Central memory CD4-positive, alpha-beta T cell (primary cell): ENCODE results near the gene CELF2.
A peak's percentile ranks its signal among the peaks of the same experiment; 100 is the strongest.

Experiments used
- DNase-seq: peaks from one replicate; pipeline ENCODE4 v3.0.0; 2022

The CELF2 gene

DNA sequence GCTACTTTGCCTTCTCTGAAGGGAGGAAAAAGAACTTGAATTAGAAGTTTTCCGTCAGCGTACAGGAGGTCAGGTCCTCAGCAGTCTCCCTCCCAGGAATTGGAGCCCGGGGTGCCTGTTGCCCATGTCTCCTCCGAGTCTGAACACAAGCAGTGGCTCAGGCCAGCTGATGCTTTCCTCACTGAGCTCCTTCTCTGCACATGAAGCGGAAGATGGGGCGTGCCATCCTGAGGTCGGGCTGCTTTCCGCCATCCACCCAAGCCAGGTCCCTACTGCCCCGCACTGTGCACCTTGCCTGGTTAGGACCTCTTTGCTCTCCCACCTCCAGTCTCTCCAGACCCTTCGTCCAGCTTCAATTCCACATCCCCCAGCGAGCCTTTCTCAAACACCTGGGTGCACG, 237.5 kb downstream of the CELF2 start:
- no peak for DNase-seq

DNA sequence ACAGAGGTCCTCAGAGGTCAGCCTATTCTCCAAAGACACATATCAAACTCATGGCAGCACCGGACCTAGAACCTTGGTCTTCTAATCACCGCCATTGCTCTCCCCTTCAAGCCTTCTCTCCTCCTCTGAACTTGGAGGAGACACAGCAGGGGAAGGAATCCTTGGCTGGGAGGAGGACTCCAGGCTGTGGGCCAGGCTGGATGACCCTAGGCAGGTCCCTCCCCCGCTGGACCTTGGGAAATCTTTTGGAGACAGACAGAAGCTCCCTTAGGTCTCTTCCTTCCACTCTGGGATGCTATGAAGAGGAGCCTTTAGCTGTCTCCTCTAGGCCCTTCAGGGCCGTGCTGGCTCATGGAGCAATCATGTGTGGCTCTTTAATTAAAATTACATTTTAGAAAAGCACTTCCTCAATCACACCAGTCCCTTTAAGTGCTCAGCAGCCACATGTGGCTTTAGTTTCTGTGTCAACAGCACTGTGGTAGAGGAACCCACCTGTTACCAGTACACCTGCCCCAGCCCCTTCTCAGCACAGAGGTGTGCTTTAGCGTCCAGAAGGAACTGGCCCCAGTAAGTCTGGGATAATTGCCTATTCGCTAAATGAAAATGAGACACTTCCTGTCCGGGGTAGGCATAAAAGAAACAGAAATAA, 238.2 kb downstream of the CELF2 start:
- DNase-seq: no peak

DNA sequence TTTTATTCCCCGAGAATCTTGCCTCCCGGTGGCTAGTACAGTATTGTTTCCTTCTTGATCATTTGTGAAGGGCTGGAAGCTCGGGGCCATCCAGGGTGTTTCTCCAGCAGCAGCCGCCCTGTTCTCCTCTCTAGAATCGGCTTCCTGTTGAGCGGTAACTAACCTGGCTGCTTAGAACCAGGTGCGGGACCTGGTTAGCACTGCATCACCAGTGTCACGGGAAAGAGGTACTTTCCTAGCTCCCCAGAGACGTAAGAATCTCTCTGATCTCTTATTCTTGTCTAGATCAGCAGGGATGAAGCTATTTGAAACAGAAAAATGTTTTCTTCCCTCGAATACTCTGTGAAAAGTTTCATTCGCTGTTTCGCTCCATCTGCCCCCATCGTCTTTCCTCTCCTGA, 239.2 kb downstream of the CELF2 start:
- peak; percentile 43 for DNase-seq

DNA sequence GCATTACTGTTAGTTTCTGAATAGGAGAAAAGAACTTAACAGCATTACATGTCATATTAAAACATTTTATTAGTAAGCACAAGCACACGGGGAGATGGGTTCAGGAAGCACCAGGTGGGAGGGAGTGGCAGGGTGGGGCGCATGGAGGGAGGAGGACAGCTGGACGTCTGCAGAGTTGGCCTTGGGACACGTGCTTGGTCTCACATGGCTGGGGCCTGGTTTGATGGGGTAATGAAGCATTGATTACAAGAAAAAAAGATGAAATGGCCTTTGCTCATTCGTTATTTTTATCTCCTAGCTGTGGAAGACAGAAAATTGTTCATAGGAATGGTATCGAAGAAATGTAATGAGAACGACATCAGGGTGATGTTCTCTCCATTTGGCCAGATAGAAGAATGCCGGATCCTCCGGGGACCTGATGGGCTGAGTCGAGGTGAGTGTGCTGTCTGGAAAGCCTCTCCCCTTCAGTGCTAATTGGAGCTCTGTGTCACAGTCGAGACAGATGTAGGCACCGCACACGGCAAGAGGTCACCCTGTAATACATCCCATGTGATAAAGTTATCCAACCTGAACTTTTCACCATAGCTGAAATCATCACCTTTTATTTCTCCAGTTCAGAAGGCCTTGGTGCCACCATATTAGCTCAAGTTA, 239.9 kb downstream of the CELF2 start:
- no peak for DNase-seq

DNA sequence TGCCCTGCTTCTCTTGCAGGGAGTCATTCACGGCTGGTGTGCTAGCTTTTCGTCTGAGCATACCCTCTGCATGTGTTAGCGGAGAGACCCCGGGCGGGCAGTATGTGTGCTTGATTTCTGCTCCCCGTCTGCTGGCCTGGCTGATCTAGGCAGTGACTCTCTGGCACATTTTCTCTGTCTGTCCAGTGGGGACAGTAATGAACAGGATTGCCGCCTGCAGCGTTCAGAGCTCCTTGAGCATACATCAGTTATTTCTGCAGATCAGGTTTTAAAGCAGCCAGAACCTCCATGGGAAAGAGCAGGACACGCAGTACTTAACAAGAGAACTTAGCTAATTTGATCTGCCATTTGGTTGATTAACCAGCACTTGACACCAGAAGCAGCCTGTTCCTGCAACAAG, 242.5 kb downstream of the CELF2 start:
- DNase-seq: no peak

GRCh38 chr10:11261143-11261542, 243.5 kb downstream of the CELF2 start:
- DNase-seq: no peak

- DNase-seq: no peak
Observed at GRCh38 chr10:11261687-11262493, 244.2 kb downstream of the CELF2 start.

GRCh38 chr10:11262494-11263345, 245.0 kb downstream of the CELF2 start:
- no peak for DNase-seq

GRCh38 chr10:11263767-11264166, 246.1 kb downstream of the CELF2 start:
- DNase-seq: no peak

DNA sequence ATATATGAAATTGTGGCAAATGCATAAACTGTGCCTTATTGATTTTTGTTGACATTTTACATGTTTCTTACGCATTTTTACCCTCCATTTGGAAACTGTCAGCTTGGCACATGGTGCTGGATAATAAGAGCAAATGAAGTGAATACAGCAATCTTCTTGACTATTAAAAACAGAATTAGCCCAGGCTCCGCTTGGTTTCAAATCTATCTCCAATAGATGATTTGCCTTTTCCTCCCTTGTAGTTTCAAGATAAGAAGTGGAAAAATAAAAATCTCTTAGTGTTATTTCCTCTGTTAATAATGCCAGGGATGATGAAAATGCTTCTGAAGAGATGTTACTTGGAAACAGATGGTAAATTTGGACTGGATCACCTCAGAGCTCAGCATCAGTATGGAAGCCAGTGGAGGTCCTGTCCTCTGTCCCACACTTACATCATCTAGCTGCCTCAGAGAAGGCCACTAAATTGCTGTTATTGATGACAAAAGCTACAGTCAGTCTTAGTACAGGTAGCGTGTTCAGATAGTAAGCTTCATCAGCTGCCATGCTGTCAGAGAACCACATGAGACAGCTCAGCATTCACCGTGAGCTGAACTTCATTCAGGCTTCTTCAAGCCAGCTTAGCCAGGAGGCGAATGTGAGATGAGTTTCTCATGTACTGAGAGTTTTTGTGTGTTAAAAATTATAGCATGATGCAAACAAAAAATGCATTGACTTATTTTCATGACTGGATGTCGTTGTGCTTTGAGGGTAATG, 246.8 kb downstream of the CELF2 start:
- no peak for DNase-seq

DNA sequence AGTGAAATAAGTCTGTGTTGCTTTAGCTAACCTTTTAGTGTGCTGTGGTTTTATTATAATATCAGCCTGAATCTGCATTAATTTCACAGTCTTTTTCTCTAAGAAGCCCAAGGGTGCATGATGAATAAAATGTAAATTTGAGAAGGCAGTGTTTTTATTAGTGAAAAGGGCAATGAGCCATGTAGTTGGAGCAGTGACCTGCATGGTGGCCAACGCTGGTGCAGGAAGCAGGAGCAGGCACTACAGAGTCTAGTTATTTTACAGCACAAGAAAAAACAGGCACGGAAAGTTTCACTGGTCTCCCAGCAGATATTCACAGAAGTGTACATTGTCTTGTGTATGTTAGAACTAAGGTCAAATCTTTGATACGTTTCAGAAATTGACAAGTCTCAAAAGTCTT, 247.8 kb downstream of the CELF2 start:
- no peak for DNase-seq

DNA sequence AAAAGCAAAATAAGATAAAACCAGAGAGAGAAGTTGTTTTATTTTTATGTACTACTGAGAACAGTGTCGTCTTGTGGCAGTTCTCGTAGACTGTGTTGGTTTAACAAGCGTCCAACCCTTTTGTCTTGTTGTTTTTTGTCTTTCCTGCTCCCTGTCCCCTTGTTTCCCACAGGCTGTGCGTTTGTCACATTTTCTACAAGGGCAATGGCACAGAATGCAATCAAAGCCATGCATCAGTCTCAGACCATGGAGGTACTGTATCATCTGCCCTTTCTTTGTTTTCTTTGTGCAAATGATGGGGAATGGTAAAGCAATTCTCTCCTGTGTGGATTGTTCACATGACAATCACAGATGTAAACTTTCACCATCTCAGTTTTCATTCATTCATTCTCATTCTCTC, 248.8 kb downstream of the CELF2 start:
- DNase-seq: no peak

- DNase-seq: peak; percentile 48
Observed at GRCh38 chr10:11270135-11270857, 252.6 kb downstream of the CELF2 start.

DNA sequence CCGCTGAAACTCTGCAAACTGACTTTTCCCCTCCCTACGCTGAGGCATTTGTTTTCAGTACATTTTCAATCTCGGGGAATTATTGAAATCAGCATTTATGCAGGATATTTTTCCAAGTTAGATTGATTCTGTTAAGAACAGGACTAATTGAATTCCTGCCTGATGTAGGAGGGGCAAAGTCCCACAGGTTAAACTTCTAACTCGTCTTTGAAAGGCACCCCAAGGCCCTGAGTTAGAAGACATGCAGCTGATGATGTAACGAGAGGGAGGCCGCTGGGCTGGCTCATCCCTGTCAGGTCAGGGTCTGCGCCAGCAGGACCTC, 253.1 kb downstream of the CELF2 start:
- no peak for DNase-seq

- no peak for DNase-seq
Observed at GRCh38 chr10:11272915-11273389, 255.3 kb downstream of the CELF2 start.

DNA sequence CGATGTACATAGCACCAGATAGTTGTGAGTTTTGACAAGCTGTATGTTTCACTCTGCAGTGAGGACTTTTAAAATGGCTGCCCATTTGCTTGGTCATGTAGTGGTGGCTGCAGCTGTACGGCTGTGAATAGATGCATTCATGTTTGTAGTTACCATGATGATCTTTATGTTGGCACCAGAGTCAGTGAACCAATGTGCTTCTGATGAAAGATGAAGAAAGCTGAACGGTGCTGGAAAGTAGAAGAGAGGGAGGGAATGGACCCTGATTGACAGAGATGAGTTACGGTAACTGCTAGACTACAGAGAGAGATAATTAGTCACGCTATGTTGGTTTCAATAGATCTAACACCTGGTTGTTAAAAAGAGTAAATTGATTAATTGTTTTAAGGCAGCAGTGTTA, 256.8 kb downstream of the CELF2 start:
- no peak for DNase-seq

- no peak for DNase-seq
Observed at GRCh38 chr10:11275651-11276050, 258.0 kb downstream of the CELF2 start.

DNA sequence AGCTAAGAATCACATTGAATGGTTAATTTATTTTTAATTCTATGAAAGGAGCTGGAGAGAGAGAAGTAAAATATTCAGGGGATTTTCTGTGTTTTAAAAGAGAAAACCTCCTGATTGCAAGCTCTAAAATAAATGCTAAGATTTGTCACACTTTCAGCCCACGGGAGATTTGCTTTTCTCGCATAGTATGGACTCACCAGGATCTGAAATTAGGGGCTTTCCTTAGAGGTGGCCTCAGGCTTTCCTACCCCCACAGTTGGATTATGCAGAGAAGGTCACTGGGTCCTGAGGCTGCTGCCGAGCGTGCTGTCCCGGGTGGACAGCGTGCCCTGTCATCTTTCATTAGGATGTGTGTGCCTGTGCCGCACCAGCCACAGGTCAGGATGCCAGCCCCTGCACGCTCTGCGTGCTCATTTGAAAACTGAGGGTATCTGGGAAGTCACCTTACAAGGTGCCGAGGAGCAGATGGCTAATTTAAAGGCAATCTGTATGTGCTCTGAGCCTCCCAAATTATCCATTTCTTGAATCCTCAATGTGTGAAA, 258.8 kb downstream of the CELF2 start:
- DNase-seq: no peak

DNA sequence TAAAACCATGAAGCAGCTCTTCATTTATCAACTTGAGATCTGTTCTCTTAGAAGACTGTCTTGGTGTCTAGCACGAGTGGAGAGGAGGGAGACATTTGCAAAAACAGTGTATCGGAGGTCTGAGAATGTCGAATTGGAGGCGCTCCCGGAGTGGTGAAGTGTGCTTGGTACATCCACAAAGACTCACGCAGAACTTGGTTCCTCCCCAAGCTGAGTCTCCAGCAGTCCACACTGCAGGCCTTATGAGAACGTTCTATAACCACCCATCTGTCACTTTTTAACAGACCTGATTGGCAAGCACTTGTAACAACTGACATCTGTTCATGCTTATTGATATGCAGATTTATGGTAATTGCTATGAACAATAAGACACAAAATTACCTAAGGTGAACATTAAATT, 261.6 kb downstream of the CELF2 start:
- no peak for DNase-seq

DNA sequence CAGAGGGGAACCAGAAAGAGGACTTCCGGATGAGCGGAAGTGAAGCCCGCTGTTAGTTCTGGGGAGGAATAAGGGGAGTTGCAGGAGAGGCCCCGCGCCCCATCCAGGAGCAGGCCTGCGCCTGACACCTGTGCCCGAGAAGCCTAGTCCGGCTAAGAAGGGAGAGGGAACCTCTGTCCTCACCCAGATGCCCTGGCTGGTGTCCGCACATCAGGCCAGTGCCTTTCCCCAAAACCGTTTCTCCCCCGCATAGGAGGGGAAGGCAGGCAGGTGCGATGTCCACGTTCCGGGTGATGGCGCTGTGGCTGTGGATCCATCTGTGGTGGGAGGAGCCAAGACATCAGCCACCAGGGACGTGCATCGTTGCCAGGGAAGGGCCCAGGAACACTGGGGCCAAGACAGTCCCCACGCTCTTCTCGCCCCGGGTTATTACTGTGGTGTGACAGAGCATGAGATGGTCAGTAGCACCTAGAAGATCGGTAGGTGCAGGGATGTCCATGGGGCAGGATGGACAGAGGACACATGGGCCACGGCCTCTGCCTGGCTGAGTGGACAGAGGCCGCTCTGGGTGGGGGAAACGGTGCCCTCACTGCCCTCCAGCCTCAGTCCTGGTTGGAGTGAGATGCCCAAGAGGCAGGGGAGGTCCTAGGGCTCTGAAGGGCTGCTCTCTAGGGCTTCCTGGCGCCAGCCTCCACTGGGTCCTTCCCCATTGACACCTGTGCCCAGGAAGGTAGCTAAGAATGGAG, 262.7 kb downstream of the CELF2 start:
- no peak for DNase-seq

DNA sequence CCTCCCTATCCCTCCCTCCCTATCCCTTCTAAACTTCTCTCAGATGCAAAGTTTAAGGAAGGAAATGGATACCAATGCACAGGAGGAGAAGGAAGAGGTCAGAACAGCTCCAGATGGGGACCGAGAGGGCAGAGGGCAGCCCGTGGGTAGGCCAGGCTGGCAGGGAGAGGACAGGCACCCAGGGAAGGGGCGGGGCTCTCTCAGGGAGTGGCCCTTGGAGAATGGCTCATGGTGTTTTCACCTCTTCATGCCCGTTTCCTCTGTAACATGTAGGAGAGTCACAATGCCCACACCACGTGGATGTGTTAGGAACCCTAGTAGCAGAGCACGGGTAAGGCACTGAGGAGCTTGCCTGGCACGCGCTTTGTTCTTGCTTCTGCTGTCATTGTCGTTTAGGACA, 264.5 kb downstream of the CELF2 start:
- DNase-seq: no peak
